Mesendoderm (in vitro differentiated cells): ENCODE data around the gene PDSS2.

Experiments
- DNase-seq: peaks from one replicate; pipeline ENCODE4 v3.0.0; 2013
- H2AK5ac ChIP-seq: 2 replicates; pipeline ENCODE4 v1.6.1; 2013; ENCODE audit warnings: low read length, inconsistent platforms
- H2BK120ac ChIP-seq: 2 replicates; pipeline ENCODE4 v1.6.1; 2013; ENCODE audit warnings: low read depth, mild to moderate bottlenecking, low read length, moderate library complexity, mixed read lengths
- H2BK15ac ChIP-seq: replicated peaks from 2 replicates; pipeline ENCODE4 v1.6.1; 2013; ENCODE audit warnings: low read depth, mild to moderate bottlenecking, moderate library complexity
- H2BK5ac ChIP-seq: 2 replicates; pipeline ENCODE4 v1.6.1; 2013; ENCODE audit warnings: low read length, inconsistent platforms
- H3K18ac ChIP-seq: 2 replicates; pipeline ENCODE4 v1.6.1; 2013; ENCODE audit warnings: mild to moderate bottlenecking, low read length, mixed read lengths
- H3K23ac ChIP-seq: one replicate; pipeline ENCODE4 v1.6.1; 2013; ENCODE audit warnings: low read length
- H3K27ac ChIP-seq: 2 replicates; pipeline ENCODE4 v1.5.1; 2013; ENCODE audit warnings: low read depth, mild to moderate bottlenecking, inconsistent platforms, low read length, moderate library complexity
- H3K27me3 ChIP-seq: 2 replicates; pipeline ENCODE4 v1.6.1; 2013; ENCODE audit warnings: low read length, control low read depth, mild to moderate bottlenecking, inconsistent platforms; ENCODE audit not compliant: insufficient read depth, poor library complexity
- H3K36me3 ChIP-seq: 2 replicates; pipeline ENCODE4 v1.6.1; 2013; ENCODE audit warnings: low read length, inconsistent platforms; ENCODE audit not compliant: control insufficient read depth, insufficient read depth
- H3K4ac ChIP-seq: one replicate; pipeline ENCODE4 v1.6.1; 2013; ENCODE audit warnings: low read depth, mild to moderate bottlenecking, low read length, moderate library complexity
- H3K4me1 ChIP-seq: 2 replicates; pipeline ENCODE4 v1.6.1; 2013; ENCODE audit warnings: low read depth, low read length, inconsistent platforms; ENCODE audit not compliant: control insufficient read depth
- H3K4me2 ChIP-seq: 2 replicates; pipeline ENCODE4 v1.6.1; 2013; ENCODE audit warnings: low read length
- H3K4me3 ChIP-seq: 2 replicates; pipeline ENCODE4 v1.5.1; 2013; ENCODE audit warnings: mild to moderate bottlenecking, low read length
- H3K56ac ChIP-seq: one replicate; pipeline ENCODE4 v1.6.1; 2013; ENCODE audit warnings: low read length
- H3K79me1 ChIP-seq: 2 replicates; pipeline ENCODE4 v1.6.1; 2013; ENCODE audit warnings: low read length, inconsistent platforms
- H3K79me2 ChIP-seq: 2 replicates; pipeline ENCODE4 v1.6.1; 2013; ENCODE audit warnings: mild to moderate bottlenecking, low read length; ENCODE audit not compliant: control insufficient read depth, insufficient read depth
- H3K9ac ChIP-seq: 2 replicates; pipeline ENCODE4 v1.6.1; 2013; ENCODE audit warnings: low read length, inconsistent platforms
- H4K5ac ChIP-seq: one replicate; pipeline ENCODE4 v1.6.1; 2013; ENCODE audit warnings: low read length
- H4K8ac ChIP-seq: one replicate; pipeline ENCODE4 v1.6.1; 2013; ENCODE audit warnings: low read depth, mild to moderate bottlenecking, control low read depth, low read length, moderate library complexity
- WGBS: extraction: QIAGEN DNeasy Blood & Tissue Kit; methylation state at CpG from one replicate; pipeline ENCODE4 v1.1.7; 2013; ENCODE audit warnings: low lambda C conversion rate, missing lambda C conversion rate; ENCODE audit not compliant: insufficient coverage; ENCODE audit errors: extremely low coverage; 5-methylcytosine and 5-hydroxymethylcytosine counted together

PDSS2 gene

DNA sequence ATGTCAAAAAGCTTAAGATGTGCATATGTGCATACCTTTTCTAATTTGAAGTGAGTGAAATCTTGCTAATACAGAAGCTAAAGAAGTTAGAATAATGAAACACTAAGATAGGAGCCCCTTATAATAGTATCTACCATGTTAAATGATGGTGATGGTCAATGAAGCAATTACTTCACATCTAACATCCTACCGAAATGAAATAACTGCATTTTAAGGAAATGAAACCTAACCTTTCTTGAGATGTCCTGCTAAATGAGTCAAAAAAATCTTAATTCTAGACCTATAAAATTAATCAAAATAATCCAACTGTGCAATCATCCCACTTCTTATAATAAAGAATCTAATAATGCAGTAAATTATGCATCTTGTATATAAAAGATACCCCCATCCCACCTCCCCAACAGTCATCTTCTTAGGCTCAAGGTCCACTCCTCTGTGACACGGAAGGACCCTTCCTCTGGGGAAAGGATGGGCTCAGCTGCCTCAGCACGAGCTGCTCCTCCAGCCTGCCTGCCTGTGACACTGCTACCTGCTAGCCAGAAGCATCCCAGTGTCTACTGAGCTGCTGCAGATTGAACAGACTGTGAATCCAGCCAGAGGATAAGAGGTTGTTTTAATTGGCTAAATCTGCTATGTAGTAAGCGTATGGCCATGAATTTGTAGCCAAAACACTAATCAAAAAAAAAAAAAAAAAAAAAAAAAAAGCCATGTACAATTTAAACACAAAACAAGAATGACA is 214.5 kb downstream of the PDSS2 start:
- Histone ChIP-seq H3K4me3 (no peak overlapping the region), H3K18ac (no peak overlapping the region), H3K23ac (no peak overlapping the region), H3K4me1 (no peaks in the 10 kb centered on the region), H3K79me1 (no peaks in the 10 kb centered on the region), H2AK5ac (no peak overlapping the region), H3K36me3 (no peaks in the 10 kb centered on the region), H2BK120ac (no peak overlapping the region), H3K79me2 (no peaks in the 10 kb centered on the region), H3K27ac (no peak overlapping the region), H4K8ac (no peak overlapping the region), H3K56ac (no peak overlapping the region), H4K5ac (no peak overlapping the region), H2BK5ac (no peak overlapping the region), H3K4me2 (no peak overlapping the region), H3K9ac (no peak overlapping the region), H3K4ac (no peak overlapping the region), H3K27me3 (no peaks in the 10 kb centered on the region), H2BK15ac (no peak overlapping the region)
- WGBS = no CpG with 5 or more reads among the region's 4 CpGs
- no peak for DNase-seq

GRCh38 chr6:107244082-107244741 is 215.2 kb downstream of the PDSS2 start:
- Histone ChIP-seq H4K8ac (no peak overlapping the region), H3K23ac (no peak overlapping the region), H2BK120ac (no peak overlapping the region), H3K79me2 (no peaks in the 10 kb centered on the region), H3K56ac (no peak overlapping the region), H2BK5ac (no peak overlapping the region), H3K4me1 (no peaks in the 10 kb centered on the region), H3K36me3 (no peaks in the 10 kb centered on the region), H2AK5ac (no peak overlapping the region), H3K4me3 (no peak overlapping the region), H3K27ac (no peak overlapping the region), H3K4ac (no peak overlapping the region), H3K4me2 (no peak overlapping the region), H3K18ac (no peak overlapping the region), H3K27me3 (no peaks in the 10 kb centered on the region), H3K9ac (no peak overlapping the region), H2BK15ac (no peak overlapping the region), H4K5ac (no peak overlapping the region), H3K79me1 (no peaks in the 10 kb centered on the region)
- no peak for DNase-seq
- no CpG with 5 or more reads among the region's 4 CpGs for WGBS

GRCh38 chr6:107243471-107243870 is 215.9 kb downstream of the PDSS2 start:
- no peak overlapping the region for H3K4me3 ChIP-seq
- no peaks in the 10 kb centered on the region for H3K27me3 ChIP-seq
- H2AK5ac ChIP-seq = no peak overlapping the region
- no peak overlapping the region for H3K9ac ChIP-seq
- H3K36me3 ChIP-seq = no peaks in the 10 kb centered on the region
- H2BK5ac ChIP-seq = no peak overlapping the region
- no peaks in the 10 kb centered on the region for H3K79me2 ChIP-seq
- no peak overlapping the region for H3K27ac ChIP-seq
- no peaks in the 10 kb centered on the region for H3K79me1 ChIP-seq
- H2BK15ac ChIP-seq = no peak overlapping the region
- no CpG with 5 or more reads among the region's 2 CpGs for WGBS
- H2BK120ac ChIP-seq = no peak overlapping the region
- H3K23ac ChIP-seq = no peak overlapping the region
- DNase-seq = no peak
- no peak overlapping the region for H3K18ac ChIP-seq
- H3K56ac ChIP-seq = no peak overlapping the region
- no peak overlapping the region for H3K4ac ChIP-seq
- no peak overlapping the region for H4K5ac ChIP-seq
- H4K8ac ChIP-seq = no peak overlapping the region
- no peaks in the 10 kb centered on the region for H3K4me1 ChIP-seq
- no peak overlapping the region for H3K4me2 ChIP-seq

DNA sequence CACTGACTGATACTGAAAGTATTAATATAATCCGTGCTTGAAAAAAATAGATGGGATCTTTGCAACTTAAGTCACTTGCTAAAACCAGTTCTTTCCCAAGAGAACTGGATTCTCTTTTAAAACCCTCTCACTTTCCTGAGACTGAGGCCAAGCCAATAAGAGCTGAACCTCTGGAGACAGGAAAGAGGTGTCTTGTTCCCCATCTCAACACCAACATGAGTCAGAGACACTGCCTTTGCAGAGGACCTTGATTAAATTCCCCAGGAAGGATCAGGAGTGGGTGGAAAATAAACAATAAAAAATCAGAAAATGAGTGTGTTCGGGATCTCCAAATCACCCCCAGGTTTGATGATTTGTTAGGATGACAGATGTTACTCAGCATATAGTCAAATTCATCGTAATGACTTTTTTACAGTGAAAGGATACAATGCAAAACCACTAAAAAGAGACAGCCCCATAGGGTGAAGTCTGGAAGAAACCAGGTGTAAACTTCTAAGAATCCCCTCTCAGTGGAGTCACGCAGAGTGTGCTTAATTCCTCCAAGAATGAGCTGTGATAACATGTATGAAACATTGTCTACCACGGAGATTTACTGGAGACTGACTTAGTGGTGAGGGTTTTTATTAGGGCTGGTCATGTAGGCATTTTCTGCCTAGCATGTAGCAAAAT is 221.2 kb downstream of the PDSS2 start:
- H3K79me1 ChIP-seq = no peaks in the 10 kb centered on the region
- no peak overlapping the region for H2AK5ac ChIP-seq
- no peak overlapping the region for H4K8ac ChIP-seq
- H3K4me3 ChIP-seq = no peak overlapping the region
- H3K23ac ChIP-seq = no peak overlapping the region
- no peak overlapping the region for H2BK15ac ChIP-seq
- H3K9ac ChIP-seq = no peak overlapping the region
- no peak overlapping the region for H3K18ac ChIP-seq
- no peak for DNase-seq
- H3K27ac ChIP-seq = no peak overlapping the region
- H3K56ac ChIP-seq = no peak overlapping the region
- no peak overlapping the region for H2BK120ac ChIP-seq
- no peak overlapping the region for H3K4ac ChIP-seq
- H3K4me2 ChIP-seq = no peak overlapping the region
- no peak overlapping the region for H2BK5ac ChIP-seq
- no peak overlapping the region for H4K5ac ChIP-seq
- H3K79me2 ChIP-seq = no peaks in the 10 kb centered on the region
- H3K27me3 ChIP-seq = no peaks in the 10 kb centered on the region
- H3K4me1 ChIP-seq = no peaks in the 10 kb centered on the region
- H3K36me3 ChIP-seq = no peaks in the 10 kb centered on the region
- WGBS = no CpG with 5 or more reads among the region's 5 CpGs

GRCh38 chr6:107235511-107235910 is 223.9 kb downstream of the PDSS2 start:
- Histone ChIP-seq H4K8ac (no peak overlapping the region), H3K4me1 (no peaks in the 10 kb centered on the region), H3K4me3 (no peak overlapping the region), H3K79me2 (no peaks in the 10 kb centered on the region), H2AK5ac (no peak overlapping the region), H2BK120ac (no peak overlapping the region), H3K4ac (no peak overlapping the region), H4K5ac (no peak overlapping the region), H3K79me1 (no peaks in the 10 kb centered on the region), H2BK5ac (no peak overlapping the region), H3K36me3 (no peaks in the 10 kb centered on the region), H3K18ac (no peak overlapping the region), H3K56ac (no peak overlapping the region), H3K23ac (no peak overlapping the region), H3K9ac (no peak overlapping the region), H3K27me3 (no peaks in the 10 kb centered on the region), H3K27ac (no peak overlapping the region), H2BK15ac (no peak overlapping the region), H3K4me2 (no peak overlapping the region)
- no peak for DNase-seq
